Measurements from ENCODE around the gene MAPK1.
"Not testable (repeated sequence)": the region's sequence is repeated elsewhere in the genome, so short reads cannot be mapped to it uniquely, and the experiment has no call there.

MAPK1 gene

DNA sequence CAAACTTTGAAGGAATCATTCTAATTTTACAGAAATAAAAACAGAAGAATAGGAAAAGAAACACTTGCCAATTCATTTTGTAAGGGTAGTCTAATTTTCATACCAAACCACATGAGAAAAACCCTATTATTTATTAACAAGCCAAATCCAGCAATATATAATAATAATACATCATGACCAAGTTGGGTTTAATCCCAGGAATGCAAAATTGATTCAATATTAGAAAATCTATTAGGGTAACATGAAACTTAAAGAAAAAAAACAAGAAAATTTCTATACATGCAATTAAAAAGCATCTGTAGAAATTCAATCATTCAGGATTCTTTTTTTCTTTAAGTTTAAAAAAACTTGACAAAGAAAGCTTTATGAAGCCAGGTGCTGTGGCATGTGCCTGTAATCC, 16.8 kb downstream of the MAPK1 start:
- no peak for DNase-seq (ENCODE audit: insufficient read length, low spot score)
- no peak for FAIRE-seq

DNA sequence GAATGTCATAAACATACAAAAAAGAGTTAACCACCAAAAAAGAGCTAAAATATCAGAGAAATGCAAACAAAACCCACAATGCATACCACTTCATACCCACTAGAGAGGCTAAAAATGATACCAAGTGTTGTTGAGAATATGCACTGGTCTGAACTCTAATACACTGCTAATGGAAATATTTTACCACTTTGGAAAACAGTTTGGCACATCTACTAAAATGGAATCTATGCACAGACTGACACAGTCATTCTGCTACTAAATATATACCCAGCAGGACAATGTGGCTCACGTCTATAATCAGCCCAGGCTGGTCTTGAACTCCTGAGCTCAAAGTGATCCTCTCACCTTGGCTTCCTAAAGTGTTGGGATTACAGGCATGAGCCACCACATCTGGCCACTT, 18.0 kb downstream of the MAPK1 start:
- DNase-seq (ENCODE audit: insufficient read length, low spot score) (no peak), FAIRE-seq (no peak)

DNA sequence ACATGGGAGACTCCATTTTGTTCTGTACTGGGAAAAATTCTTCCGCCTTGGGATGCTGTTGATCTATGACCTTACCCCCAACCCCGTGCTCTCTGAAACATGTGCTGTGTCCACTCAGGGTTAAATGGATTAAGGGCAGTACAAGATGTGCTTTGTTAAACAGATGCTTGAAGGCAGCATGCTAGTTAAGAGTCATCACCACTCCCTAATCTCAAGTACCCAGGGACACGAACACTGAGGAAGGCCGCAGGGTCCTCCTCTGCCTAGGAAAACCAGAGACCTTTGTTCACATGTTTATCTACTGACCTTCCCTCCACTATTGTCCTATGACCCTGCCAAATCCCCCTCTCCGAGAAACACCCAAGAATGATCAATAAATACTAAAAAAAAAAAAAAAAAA, 19.4 kb downstream of the MAPK1 start:
- FAIRE-seq; DNase-seq (ENCODE audit: insufficient read length, low spot score): not testable (repeated sequence)

DNA sequence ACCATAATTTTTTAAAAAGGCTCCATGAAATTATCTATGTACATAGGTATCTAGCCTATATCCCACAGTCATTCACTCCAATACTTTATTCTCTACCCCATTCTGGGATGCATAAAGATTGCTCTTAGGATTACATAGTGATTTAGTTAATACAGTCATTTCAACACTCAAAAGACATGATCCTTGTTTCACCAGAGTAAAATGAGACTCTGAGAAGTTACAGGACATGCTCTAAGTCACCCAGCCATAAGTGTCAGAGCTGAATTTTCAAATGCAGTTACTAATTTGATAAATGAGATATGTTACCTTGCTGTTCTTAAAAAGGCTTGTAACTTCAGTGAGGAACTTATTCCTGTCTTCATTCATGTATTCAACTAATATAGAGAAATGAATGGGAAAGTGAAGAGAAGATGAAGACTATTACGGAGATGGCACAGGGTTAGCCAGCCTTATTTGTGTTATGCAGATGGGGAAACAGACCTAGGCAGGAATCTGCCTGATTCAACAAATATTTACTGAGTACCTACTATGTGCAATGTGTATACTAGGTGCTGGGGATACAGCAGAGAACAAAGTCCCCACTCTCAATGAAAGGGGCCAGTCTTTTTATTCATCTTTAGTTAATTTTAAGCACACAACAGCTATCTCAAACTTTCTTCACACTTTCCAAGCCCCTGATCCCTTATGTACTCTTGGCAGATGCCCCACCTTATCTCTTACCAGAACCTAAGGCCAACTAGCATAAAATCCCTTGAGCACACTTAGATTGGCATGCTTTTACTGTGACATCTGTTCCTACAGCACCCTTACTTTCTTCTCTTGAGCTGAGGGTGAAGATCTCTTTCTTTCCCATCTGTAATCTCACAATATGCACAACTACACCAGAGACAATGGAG, 21.6 kb downstream of the MAPK1 start:
- DNase-seq (ENCODE audit: insufficient read length, low spot score) (no peak), FAIRE-seq (no peak)

DNA sequence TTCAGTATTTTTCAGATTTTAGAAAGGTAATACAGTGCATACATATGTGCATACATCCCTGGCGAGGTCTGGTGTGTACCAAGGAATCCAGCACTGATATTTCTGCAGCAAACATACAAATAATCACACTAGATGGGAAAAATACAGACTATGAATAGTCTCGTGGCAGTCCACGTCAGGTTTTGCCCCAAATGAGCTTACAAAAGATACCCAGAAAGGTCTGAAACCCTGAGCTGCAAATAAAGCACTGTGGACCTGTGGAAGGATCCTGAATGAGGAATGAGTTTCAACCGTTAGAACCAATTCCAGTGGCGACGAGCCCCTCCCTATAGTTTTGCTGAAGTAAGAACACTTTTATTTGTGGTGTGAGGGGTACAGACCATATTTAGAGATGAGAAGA, 24.5 kb downstream of the MAPK1 start:
- DNase-seq (ENCODE audit: insufficient read length, low spot score) (no peak), FAIRE-seq (no peak)

DNA sequence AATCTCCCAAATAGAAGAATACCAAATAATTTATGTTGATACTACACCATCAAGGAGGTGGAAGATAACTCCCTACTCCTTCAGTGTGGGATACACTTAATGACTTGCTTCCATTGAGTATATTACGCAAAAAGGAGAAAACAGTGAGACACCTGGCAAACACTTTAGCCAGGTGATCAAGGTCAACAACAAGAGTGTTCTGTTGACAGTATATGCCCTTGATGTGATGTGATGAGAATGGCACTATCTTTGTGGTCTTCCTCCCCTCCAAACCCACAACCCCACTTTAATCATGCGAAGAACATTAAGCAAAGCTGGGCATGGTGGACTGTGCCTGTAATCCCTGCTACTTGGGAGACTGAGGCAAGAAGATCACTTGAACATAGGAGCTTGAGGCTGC, 26.0 kb downstream of the MAPK1 start:
- no peak for FAIRE-seq

DNA sequence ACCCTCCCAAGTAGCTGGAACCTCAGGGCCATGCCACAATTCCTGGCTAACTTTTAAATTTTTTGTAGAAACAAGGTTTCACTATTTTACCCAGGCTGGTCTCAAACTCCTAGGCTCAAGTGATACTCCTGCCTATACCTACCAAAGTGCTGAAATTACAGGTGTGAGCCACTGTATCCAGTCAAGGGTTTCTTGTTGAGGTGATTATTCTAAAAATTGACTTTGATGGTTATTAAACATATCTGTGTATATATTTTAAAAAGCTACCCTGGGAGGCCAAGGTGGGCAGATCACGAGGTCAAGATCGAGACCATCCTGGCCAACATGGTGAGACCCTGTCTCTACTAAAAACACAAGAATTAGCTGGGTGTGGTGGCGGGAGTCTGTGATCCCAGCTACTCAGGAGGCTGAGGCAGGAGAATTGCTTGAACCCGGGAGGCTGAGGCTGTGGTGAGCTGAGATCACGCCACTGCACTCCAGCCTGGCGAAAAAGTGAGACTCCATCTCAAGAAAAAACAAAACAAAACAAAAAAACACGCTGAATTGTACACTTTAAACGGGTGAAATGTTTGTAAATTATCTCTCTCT, 27.1 kb downstream of the MAPK1 start:
- no peak for FAIRE-seq
- no peak for DNase-seq (ENCODE audit: insufficient read length, low spot score)

More for the DNA sequence above, 26.0 kb downstream of the MAPK1 start:
- DNase-seq (ENCODE audit: insufficient read length, low spot score) = no peak

DNA sequence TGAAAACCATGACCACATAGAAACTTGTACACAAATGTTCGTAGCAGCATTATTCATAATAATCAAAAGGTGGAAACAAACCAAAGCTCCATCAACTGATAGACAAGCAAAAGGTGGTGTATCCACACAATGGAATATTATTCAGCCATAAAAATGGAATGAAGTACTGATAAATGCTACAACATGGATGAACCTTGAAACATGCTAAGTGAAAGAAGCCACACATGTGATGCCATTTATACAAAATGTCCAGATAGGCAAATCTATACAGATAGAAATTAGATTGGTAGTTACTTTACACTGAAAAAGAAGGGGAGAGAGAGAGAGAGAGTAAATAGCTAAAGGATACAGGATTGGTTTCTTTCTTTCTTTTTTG, 27.7 kb downstream of the MAPK1 start:
- DNase-seq (ENCODE audit: insufficient read length, low spot score) = no peak
- FAIRE-seq = no peak

DNA sequence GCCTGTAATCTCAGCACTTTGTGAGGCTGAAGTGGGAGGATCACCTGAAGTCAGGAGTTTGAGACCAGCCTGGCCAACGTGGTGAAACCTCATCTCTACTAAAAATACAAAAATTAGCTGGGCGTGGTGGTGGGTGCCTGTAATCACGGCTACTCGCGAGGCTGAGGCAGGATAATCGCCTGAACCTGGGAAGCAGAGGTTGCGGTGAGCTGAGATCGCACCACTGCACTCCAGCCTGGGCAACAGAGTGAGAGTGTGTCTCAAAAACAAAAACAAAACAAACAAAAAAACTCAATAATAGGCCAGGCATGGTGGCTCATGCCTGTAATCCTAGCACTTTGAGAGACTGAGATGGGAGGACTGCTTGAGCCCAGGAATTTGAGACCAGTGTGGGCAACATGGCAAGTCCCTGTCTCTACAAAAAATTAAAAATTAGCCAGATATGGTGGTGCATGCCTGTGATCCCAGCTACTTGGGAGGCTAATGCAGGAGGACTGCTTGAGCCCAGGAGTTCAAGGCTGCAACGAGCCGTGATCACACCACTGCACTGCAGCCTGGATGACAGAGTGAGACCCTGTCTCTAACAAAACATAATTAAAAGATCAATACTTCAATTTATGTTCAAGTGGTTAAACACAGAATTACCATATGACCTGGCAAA, 28.2 kb downstream of the MAPK1 start:
- not testable (repeated sequence) for DNase-seq (ENCODE audit: insufficient read length, low spot score); FAIRE-seq

DNA sequence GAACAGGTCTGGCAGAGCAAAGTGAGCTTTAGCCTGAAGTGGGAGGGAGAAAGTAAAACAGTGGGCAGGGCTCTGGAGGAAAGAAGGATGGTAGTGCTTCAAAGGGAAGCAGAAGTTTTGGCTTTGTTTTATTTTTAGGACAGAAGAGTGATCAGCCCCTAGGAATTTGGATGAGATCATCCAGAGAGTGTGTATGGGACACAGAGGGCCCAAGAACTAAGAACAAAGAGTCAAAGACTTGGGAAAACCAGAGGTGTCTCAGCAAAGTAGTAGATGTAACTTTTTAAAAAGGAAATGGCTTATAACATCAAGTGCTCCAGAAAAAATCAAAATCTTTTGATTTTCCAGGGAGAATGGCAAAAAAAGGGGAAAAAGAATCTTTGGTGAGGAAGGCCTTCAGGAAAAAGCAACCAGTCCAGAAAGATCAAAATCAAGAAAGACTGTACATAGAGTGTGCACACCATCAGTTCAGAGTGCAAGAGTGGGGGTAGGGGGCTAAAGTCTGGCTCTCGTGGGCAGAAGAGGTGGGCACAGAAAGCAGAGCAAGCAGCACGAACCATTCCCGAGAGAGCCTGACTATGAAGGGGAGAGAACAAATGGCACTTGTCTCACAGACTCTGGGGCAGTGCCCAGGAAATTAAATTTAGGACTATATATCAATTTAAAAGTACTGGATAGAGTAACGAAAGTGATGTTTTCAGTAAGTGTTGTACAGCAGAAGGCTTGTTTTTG, 30.0 kb downstream of the MAPK1 start:
- DNase-seq (ENCODE audit: insufficient read length, low spot score) = no peak

DNA sequence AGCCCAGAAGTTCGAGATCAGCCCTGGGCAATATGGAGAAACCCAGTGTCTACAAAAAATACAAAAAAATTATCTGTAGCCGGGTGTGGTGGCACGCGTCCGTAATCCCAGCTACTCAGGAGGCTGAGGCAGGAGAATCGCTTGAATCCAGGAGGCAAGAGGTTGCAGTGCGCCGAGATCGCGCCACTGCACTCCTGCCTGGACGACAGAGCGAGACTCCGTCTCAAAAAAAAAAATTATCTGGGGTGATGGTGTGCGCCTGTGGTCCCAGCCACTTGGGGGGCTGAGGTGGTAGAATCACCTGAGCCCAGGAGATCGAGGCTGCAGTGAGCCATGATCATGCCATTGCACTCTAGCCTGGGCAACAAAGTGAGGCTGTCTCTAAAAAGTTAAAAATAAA, 31.0 kb downstream of the MAPK1 start:
- DNase-seq (ENCODE audit: insufficient read length, low spot score); FAIRE-seq: not testable (repeated sequence)

More for the DNA sequence above, 30.0 kb downstream of the MAPK1 start:
- FAIRE-seq = no peak

DNA sequence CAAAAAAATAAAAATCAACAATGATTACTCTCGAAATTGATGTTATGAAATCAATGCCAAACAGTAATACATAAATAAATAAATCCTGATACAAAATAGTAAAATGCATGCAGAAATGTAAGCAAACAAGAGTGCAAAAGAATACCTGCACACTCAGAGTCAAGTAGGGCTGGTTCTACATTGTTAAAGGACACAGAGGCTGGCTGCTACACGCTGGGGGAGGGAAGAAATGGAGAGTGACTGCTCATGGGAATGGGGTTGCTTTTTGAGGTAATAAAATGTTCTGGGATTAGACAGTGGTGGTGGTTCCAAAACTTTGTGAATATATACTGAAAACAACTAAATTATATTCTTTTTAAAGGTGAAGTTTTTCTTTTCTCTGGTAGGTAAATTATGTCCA, 32.1 kb downstream of the MAPK1 start:
- FAIRE-seq = no peak
- no peak for DNase-seq (ENCODE audit: insufficient read length, low spot score)

DNA sequence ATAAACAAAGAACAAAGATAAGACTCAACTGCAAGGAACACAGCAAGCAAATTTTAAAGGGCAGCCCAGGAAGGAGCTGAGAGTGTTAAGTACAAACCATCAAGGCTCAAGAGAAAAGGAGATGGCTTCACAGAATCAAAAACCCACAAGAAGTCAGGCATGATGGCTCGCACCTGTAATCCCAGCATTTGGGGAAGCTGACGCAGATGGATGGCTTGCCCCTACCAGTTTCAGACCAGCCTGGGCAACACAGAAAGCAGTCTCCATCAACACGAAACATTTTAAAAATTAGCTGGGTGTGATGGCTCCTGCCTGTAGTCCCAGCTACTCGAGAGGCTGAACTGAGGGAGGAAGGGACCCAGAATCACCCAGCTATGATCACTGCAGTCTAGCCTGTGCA, 32.6 kb downstream of the MAPK1 start:
- no peak for DNase-seq (ENCODE audit: insufficient read length, low spot score)
- FAIRE-seq = peak; percentile 35

DNA sequence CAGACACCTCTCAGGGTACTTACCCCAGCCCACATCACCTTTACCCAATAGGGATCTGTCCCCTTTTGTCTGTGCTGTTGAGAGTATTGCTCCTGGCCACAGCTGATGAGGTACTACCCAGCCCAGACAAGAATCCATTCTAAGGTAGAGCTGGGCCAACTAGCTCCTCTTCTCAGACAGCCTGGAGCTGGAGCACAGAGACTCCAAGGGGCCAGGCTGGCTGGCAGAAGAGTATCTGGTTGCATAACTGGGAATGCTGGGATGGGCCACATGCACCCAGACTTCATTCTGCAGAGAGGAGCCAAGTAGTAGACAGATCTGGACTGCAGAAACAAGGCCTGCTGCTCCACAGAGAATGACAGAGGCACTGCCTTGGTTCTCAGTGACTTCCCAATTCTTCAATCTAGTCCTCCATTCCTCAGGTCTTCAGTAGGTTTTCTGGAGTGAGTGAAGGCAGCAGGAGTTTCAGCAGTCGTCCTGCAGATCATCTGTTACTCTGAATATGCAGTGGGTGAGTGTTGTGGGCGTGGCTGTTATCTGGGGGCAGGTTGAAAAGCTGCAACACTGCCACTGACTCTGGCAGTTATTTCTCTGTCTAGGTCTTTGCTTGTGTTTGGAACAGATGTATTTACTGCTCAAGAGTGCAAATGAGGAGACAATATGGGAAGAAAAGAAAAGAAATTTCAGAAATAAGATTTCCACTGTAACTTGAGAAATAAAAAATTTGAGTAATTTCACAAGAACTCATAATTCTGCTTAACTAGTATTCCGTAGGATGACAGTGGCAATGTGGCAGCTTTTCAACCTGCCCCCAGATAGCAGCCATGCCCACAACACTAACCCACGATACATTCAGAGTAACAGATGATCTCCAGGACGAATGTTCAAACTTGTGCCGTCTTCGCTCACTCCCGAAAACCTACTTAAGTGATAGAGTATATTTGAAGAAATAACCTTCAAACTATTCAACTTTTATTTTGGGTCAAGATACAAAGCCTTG, 34.9 kb downstream of the MAPK1 start:
- DNase-seq (ENCODE audit: insufficient read length, low spot score) (no peak), FAIRE-seq (no peak)

DNA sequence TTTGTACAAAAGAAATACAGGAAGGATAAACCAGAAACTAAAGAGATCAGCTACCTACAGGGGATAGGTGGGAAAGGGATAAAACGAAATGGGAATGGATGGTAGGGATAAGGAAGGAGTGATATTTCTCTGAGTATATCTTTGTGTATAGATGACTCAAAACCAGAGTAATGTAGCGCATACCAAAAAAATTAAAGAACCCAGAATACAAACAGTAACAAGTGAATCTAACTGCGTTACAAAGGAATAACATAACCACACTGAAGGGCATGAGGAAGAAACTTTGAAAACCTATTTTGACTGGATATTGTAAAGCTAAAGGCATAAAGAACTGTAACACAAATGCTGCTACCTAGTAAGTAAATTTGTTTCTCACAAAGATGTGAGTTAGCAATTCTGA, 37.9 kb downstream of the MAPK1 start:
- FAIRE-seq = no peak
- no peak for DNase-seq (ENCODE audit: insufficient read length, low spot score)

DNA sequence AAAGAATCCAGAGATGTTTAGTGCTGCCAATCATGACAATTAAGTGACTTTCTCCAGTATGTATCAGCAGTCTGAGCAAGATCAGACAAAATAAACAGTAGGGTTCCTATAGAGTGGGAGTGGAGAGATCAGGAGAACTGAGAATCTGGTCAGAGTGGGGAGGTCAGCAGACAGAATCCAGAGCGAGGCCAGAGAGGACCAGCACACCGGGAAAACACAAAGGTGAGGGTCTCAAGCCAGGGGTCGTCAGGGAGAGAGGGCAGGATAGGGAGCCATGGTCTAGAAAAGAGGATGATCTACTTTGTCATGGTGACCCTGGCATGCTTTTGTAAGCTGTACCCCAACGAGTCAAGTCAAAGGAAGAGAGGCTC, 39.2 kb downstream of the MAPK1 start:
- FAIRE-seq = no peak
- no peak for DNase-seq (ENCODE audit: insufficient read length, low spot score)

DNA sequence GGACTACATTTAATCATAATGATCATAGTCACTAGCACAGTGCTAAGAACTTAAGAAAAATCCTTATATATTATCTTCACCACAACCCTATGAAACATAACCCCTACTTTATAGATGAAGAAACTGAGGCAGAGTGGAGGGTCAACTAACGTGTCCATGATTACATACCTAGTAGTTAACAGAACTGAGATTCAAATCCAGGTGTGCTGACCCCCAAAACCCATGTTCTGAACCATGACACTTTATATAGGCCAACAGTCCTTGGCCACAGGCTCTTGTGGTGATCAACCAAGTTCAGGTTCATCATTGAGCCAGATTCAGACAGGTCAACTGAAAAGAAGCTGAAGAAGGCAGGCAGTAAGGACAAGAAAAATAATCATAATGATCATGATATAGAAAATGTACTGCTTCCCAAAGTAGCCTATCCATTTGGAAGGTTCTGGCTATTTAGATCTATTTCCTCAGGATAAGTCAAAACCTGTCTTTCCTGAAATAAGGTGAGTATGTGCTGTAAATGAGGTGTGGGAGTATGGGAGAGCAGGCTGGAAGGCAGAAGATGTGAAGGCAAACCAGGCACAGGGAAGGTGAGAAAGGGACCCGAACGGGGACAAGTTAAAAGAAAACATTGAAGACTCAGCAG, 39.7 kb downstream of the MAPK1 start:
- no peak for FAIRE-seq
- no peak for DNase-seq (ENCODE audit: insufficient read length, low spot score)

DNA sequence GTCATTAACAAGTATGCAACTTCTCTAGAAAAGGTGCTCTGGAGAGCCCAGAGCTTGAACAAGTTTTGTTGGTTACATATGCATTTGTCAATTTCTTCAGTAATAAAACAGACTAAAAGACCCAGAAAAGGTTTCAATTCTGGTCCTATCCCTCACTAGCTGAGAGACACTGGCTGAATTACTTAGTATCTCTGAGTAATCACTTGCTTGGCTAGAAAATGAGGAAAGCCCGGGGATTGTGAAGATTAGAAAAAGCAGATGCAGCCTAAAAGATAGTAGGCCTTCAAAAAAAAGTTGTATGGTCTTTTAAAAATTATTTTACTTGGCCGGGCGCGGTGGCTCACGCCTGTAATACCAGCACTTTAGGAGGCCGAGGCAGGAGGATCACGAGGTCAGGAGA, 41.2 kb downstream of the MAPK1 start:
- no peak for FAIRE-seq

DNA sequence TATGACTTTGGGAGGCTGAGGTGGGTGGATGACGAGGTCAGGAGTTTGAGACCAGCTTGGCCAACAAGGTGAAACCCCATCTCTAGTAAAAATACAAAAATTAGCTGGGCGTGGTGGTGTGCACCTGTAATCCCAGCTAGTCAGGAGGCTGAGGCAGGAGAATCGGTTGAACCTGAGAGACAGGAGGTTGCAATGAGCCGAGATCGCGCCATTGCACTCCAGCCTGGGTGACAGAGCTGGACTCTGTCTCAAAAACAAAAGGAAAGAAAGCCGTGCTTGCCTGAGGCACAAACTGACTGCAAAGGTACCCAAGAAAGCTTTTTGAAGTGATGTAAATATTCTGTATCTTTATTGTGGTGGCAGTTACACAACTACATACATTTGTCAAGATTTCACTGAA, 42.5 kb downstream of the MAPK1 start:
- FAIRE-seq; DNase-seq (ENCODE audit: insufficient read length, low spot score): not testable (repeated sequence)

More for the DNA sequence above, 41.2 kb downstream of the MAPK1 start:
- no peak for DNase-seq (ENCODE audit: insufficient read length, low spot score)
